PC-3 (cell line): Measurements from ENCODE around the gene TK2. TPM values are rescaled to one million over a fixed set of nuclear protein-coding genes. Genes with fewer than 3 reads are reported as not detected.
A peak's percentile ranks its signal among the peaks of the same experiment; 100 is the strongest.

Experiments
- ATAC-seq: fragments of 200-7000 bp; cut with Tn5 transposase; 2 replicates; pipeline ENCODE4 v1.9.1; 2020; ENCODE audit warnings: mild to moderate bottlenecking, moderate library complexity
- BruUV-seq: library from RNA; stranded (reverse); fragments of 400-500 nt; replicated peaks from 2 replicates; lab custom pipeline; 2021; lab: Mats Ljungman, UMichigan
- CTCF ChIA-PET: fragments of 300-600 bp; sonication (Branson Sonifier 250); formaldehyde crosslinking; loops from one replicate; lab custom pipeline; 2022; ENCODE audit warnings: antibody characterized with exemption; lab: Charles Lee
- POLR2A ChIA-PET: fragments of 300-600 bp; sonication (Branson Sonifier 250); formaldehyde crosslinking; loops from one replicate; lab custom pipeline; 2022; ENCODE audit warnings: antibody characterized with exemption; ENCODE audit not compliant: unreplicated experiment; lab: Charles Lee
- DNase-seq: peaks from one replicate; pipeline ENCODE4 v3.0.0-alpha.2; 2015
- H2AFZ ChIP-seq: fragments of 300-600 bp; sonication (generic); 2 replicates; pipeline ENCODE4 v1.6.0; 2016; ENCODE audit warnings: antibody characterized with exemption, low read length
- H3F3A ChIP-seq: fragments of 300-600 bp; sonication (generic); one replicate; pipeline ENCODE4 v1.6.0; 2017; ENCODE audit warnings: antibody characterized with exemption, low read length, control low read depth, mild to moderate bottlenecking; ENCODE audit not compliant: unreplicated experiment
- H3K27ac ChIP-seq: fragments of 300-600 bp; sonication (generic); 2 replicates; pipeline ENCODE4 v1.5.1; 2016; ENCODE audit warnings: mild to moderate bottlenecking, low read length
- H3K27me3 ChIP-seq: fragments of 300-600 bp; sonication (generic); 2 replicates; pipeline ENCODE4 v1.6.1; 2016; ENCODE audit warnings: low read length, mixed read lengths
- H3K36me3 ChIP-seq: fragments of 300-600 bp; sonication (generic); 2 replicates; pipeline ENCODE4 v1.6.1; 2016; ENCODE audit warnings: low read depth, mixed run types, low read length, mixed read lengths
- H3K4me1 ChIP-seq: fragments of 300-600 bp; sonication (generic); 2 replicates; pipeline ENCODE4 v1.5.1; 2016; ENCODE audit warnings: low read length; ENCODE audit not compliant: insufficient read depth
- H3K4me2 ChIP-seq: fragments of 300-600 bp; sonication (generic); 2 replicates; pipeline ENCODE4 v1.6.0; 2016; ENCODE audit warnings: low read length
- H3K4me3 ChIP-seq: fragments of 300-600 bp; sonication (generic); 2 replicates; pipeline ENCODE4 v1.5.1; 2016; ENCODE audit warnings: mild to moderate bottlenecking, low read length, mixed read lengths
- H3K79me2 ChIP-seq: fragments of 300-600 bp; sonication (generic); 2 replicates; pipeline ENCODE4 v1.6.1; 2017; ENCODE audit warnings: low read length, mixed read lengths
- H3K9ac ChIP-seq: fragments of 300-600 bp; sonication (generic); 2 replicates; pipeline ENCODE4 v1.6.0; 2016; ENCODE audit warnings: mild to moderate bottlenecking, low read length
- H3K9me2 ChIP-seq: fragments of 300-600 bp; sonication (generic); replicated peaks from 2 replicates; pipeline ENCODE4 v1.6.1; 2016; ENCODE audit warnings: mixed run types, low read length, mixed read lengths
- H3K9me3 ChIP-seq: fragments of 300-600 bp; sonication (generic); 2 replicates; pipeline ENCODE4 v1.6.1; 2016; ENCODE audit warnings: low read length, mixed read lengths
- H4K20me1 ChIP-seq: fragments of 300-600 bp; sonication (generic); 2 replicates; pipeline ENCODE4 v1.6.1; 2016; ENCODE audit warnings: low read length, mixed read lengths
- EZH2 ChIP-seq: fragments of 300-600 bp; sonication (generic); IDR thresholded peaks from one replicate; pipeline ENCODE4 v1.6.1; 2017; ENCODE audit warnings: antibody characterized with exemption, mild to moderate bottlenecking, low read length; ENCODE audit not compliant: unreplicated experiment
- EZH2phosphoT487 ChIP-seq: fragments of 300-600 bp; sonication (generic); IDR thresholded peaks from 2 replicates; pipeline ENCODE4 v1.6.1; 2018; ENCODE audit warnings: mild to moderate bottlenecking, antibody characterized with exemption, low read length, borderline replicate concordance
- intact Hi-C: fragments of 100-400 bp; cut with micrococcal nuclease; formaldehyde crosslinking; loops from 2 replicates; pipeline ENCODE4 v1.9.0; 2023
- total RNA-seq: library from RNA; depleted of rRNA; stranded (reverse); fragments of >200 nt; gene quantifications from 2 replicates; pipeline ENCODE4 v1.2.3, GENCODE V29; 2014
- TF ChIP-seq, protein P1 (sequence below): fragments of 300-600 bp; sonication (generic); conservative IDR thresholded peaks from 2 replicates; pipeline ENCODE4 v1.5.1; 2017; ENCODE audit warnings: antibody characterized with exemption, low read depth, mild to moderate bottlenecking, low read length

TK2 gene
- total RNA-seq, 1 experiment from 2014 or later, result 8.3 TPM

DNA sequence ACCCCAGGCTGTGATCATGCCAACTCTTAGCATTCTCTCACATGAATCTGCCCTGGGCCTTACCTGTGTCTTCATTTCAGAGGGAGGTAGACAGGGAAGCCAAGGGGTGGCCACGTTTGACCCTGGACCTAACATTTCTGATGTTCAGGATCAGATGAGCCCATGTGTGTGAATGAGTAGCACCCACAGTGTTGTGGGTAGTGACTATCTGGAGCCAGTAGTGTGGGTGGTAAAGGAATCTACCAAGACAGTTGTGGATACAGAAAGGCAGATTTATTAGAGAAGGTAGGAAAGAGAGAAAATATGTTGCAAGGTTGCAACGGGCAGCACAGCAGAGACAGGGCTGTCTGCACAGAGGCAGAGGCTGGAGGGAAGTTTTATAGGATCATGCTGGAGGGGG lies 60.5 kb downstream of the TK2 start:
- H3K4me3 ChIP-seq, result no peak overlapping the region
- H2AFZ ChIP-seq, result no peak overlapping the region
- no peaks in the 10 kb centered on the region for H3K27me3 ChIP-seq
- H3K79me2 ChIP-seq, result no peaks in the 10 kb centered on the region
- no peaks in the 10 kb centered on the region for H3F3A ChIP-seq
- peaks cover 10% of the 10 kb centered on the region for H3K4me1 ChIP-seq
- no peaks in the 10 kb centered on the region for H4K20me1 ChIP-seq
- no peaks in the 10 kb centered on the region for H3K36me3 ChIP-seq
- no peak for DNase-seq
- intact Hi-C loops, result no loop called here
- TF ChIP-seq, protein P1, sequence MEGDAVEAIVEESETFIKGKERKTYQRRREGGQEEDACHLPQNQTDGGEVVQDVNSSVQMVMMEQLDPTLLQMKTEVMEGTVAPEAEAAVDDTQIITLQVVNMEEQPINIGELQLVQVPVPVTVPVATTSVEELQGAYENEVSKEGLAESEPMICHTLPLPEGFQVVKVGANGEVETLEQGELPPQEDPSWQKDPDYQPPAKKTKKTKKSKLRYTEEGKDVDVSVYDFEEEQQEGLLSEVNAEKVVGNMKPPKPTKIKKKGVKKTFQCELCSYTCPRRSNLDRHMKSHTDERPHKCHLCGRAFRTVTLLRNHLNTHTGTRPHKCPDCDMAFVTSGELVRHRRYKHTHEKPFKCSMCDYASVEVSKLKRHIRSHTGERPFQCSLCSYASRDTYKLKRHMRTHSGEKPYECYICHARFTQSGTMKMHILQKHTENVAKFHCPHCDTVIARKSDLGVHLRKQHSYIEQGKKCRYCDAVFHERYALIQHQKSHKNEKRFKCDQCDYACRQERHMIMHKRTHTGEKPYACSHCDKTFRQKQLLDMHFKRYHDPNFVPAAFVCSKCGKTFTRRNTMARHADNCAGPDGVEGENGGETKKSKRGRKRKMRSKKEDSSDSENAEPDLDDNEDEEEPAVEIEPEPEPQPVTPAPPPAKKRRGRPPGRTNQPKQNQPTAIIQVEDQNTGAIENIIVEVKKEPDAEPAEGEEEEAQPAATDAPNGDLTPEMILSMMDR, result no peak
- TF ChIP-seq EZH2phosphoT487 (no peak), EZH2 (no peak)
- no peak overlapping the region for H3K4me2 ChIP-seq
- no peak overlapping the region for H3K27ac ChIP-seq
- POLR2A ChIA-PET, result no interaction called here
- BruUV-seq, result no TSS peak
- no peaks in the 10 kb centered on the region for H3K9me2 ChIP-seq
- no peak overlapping the region for H3K9ac ChIP-seq
- no peaks in the 10 kb centered on the region for H3K9me3 ChIP-seq
- CTCF ChIA-PET, result no interaction called here
- no peak for ATAC-seq

- POLR2A ChIA-PET, result interaction anchor here (0.6 kb wide), 1 partner anchor 381 kb away, joined by 19 read pairs; no protein-coding TSS in a partner anchor
- Histone ChIP-seq H4K20me1 (no peaks in the 10 kb centered on the region), H3K4me1 (peaks cover 14% of the 10 kb centered on the region), H3K9me2 (no peaks in the 10 kb centered on the region), H3K9ac (no peak overlapping the region), H3K79me2 (no peaks in the 10 kb centered on the region), H3F3A (no peaks in the 10 kb centered on the region), H3K9me3 (no peaks in the 10 kb centered on the region), H3K4me2 (no peak overlapping the region), H3K36me3 (no peaks in the 10 kb centered on the region; the same call in 1 of the 2 replicates), H3K27me3 (no peaks in the 10 kb centered on the region), H2AFZ (no peak overlapping the region), H3K4me3 (no peak overlapping the region), H3K27ac (no peak overlapping the region)
- DNase-seq (no peak), ATAC-seq (no peak)
- TF ChIP-seq EZH2phosphoT487 (no peak), EZH2 (no peak)
- TF ChIP-seq, protein P1, result no peak
- CTCF ChIA-PET, result no interaction called here
- BruUV-seq, result no TSS peak
- intact Hi-C loops, result no loop called here
Observed at GRCh38 chr16:66488505-66488904, 61.4 kb downstream of the TK2 start.

DNA sequence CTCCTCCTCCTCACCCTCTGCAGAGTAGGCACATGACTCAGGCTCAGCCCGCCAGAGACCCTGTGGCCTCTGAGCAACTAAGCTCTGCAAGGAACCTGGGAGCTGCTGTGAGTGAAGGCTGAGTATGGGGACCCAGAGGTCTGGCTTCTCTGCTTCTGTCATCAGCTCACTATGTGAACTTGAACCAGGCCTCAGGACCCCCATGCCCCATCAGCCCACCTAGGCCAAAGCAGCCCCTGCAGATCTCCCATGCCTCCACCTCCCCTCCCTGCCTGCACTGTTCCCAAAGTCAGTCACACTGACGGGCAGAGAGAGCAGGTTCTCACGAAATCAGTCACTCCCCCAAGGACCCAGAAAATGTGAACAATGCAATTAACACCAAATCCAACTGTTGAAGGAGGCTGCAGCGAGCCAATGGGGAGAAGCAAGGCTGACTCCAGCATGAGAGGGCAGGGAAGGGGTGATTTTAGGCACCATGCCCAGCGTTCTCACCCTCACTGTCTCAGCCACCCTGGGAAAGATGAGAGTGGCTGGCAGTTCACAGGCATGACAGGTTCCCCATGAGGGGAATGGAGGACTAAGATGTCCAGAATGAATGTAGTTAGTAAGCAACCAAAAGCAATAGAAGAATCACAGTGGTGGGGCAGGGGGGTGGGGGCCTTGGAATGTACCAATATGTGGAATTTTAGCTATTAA lies 62.2 kb downstream of the TK2 start:
- H3K9ac ChIP-seq, result no peak overlapping the region
- peaks cover 14% of the 10 kb centered on the region for H3K4me1 ChIP-seq
- ChIA-PET CTCF (no interaction called here), POLR2A (interaction anchor here (0.6 kb wide), 1 partner anchor 382 kb away, joined by 19 read pairs; no protein-coding TSS in a partner anchor)
- ATAC-seq (no peak), DNase-seq (no peak)
- no peak overlapping the region for H3K4me3 ChIP-seq
- H2AFZ ChIP-seq, result no peak overlapping the region
- BruUV-seq, result no TSS peak
- H3F3A ChIP-seq, result no peaks in the 10 kb centered on the region
- no peaks in the 10 kb centered on the region for H3K9me3 ChIP-seq
- H4K20me1 ChIP-seq, result no peaks in the 10 kb centered on the region
- intact Hi-C loops, result no loop called here
- H3K79me2 ChIP-seq, result no peaks in the 10 kb centered on the region
- H3K27me3 ChIP-seq, result no peaks in the 10 kb centered on the region
- no peaks in the 10 kb centered on the region for H3K9me2 ChIP-seq
- peak overlapping the region; percentile 25; the same call in 1 of the 2 replicates for H3K27ac ChIP-seq
- H3K36me3 ChIP-seq, result no peaks in the 10 kb centered on the region; the same call in 1 of the 2 replicates
- TF ChIP-seq EZH2 (no peak), EZH2phosphoT487 (no peak)
- TF ChIP-seq, protein P1, result no peak
- H3K4me2 ChIP-seq, result no peak overlapping the region
